GM21360 (cell line): ENCODE measurements around the gene GJB4.
"Not testable (repeated sequence)": the region's sequence is repeated elsewhere in the genome, so short reads cannot be mapped to it uniquely, and the experiment has no call there.

Experiments used
- ATAC-seq: cut with Tn5 transposase; IDR thresholded peaks from one replicate; pipeline ENCODE4 v1.9.1; 2021; ENCODE audit warnings: mild to moderate bottlenecking, moderate library complexity; ENCODE audit not compliant: unreplicated experiment

The GJB4 gene

GRCh38 chr1:34746785-34747637 lies 12.5 kb upstream of the GJB4 start:
- ATAC-seq: no peak

GRCh38 chr1:34747638-34747941 lies 11.9 kb upstream of the GJB4 start:
- no peak for ATAC-seq

GRCh38 chr1:34749992-34750391 lies 9.5 kb upstream of the GJB4 start:
- no peak for ATAC-seq

GRCh38 chr1:34750610-34751009 lies 8.9 kb upstream of the GJB4 start:
- no peak for ATAC-seq

GRCh38 chr1:34753163-34753562 lies 6.4 kb upstream of the GJB4 start:
- ATAC-seq: no peak

- no peak for ATAC-seq
These were observed 4.4 kb upstream of the GJB4 start, which contains the start of gene GJB5 for GRCh38 chr1:34754964-34755637. Gene GJB5 (plus strand): TSS chr1:34755047. CDS start chr1:34757331, 2,284 bp downstream.

- ATAC-seq: no peak
These were observed 3.6 kb upstream of the GJB4 start for GRCh38 chr1:34755961-34756360.

GRCh38 chr1:34757386-34757785 lies 2.2 kb upstream of the GJB4 start:
- no peak for ATAC-seq

GRCh38 chr1:34758751-34759150 lies 789 bp upstream of the GJB4 start:
- no peak for ATAC-seq

- ATAC-seq: no peak
These were observed 1.7 kb downstream of the GJB4 start for GRCh38 chr1:34761176-34761761.

GRCh38 chr1:34761776-34762307 lies 2.3 kb downstream of the GJB4 start:
- ATAC-seq: no peak

GRCh38 chr1:34762474-34763141 lies 3.1 kb downstream of the GJB4 start:
- no peak for ATAC-seq

- ATAC-seq: no peak
These were observed 3.7 kb downstream of the GJB4 start for GRCh38 chr1:34763142-34763781.

- no peak for ATAC-seq
These were observed 9.3 kb downstream of the GJB4 start for GRCh38 chr1:34768856-34769255.

GRCh38 chr1:34770891-34771504 lies 11.5 kb downstream of the GJB4 start:
- ATAC-seq: no peak

- ATAC-seq: no peak
These were observed 12.2 kb downstream of the GJB4 start for GRCh38 chr1:34771573-34772371.

- ATAC-seq: not testable (repeated sequence)
These were observed 13.6 kb downstream of the GJB4 start for GRCh38 chr1:34773114-34773513.

GRCh38 chr1:34774957-34775356 lies 15.4 kb downstream of the GJB4 start:
- ATAC-seq: no peak

GRCh38 chr1:34776911-34777310 lies 17.4 kb downstream of the GJB4 start:
- no peak for ATAC-seq
